SK-N-SH (cell line): ENCODE results near the gene GNB2. TPM values are rescaled to one million over a fixed set of nuclear protein-coding genes. Genes with fewer than 3 reads are reported as not detected.
"Not testable (repeated sequence)": the region's sequence is repeated elsewhere in the genome, so short reads cannot be mapped to it uniquely, and the experiment has no call there.

Experiments used
- CTCF ChIA-PET: fragments of 300-600, 350-600 bp; formaldehyde crosslinking; extraction: SDS; loops from one replicate; lab custom pipeline; 2021; lab: Yijun Ruan, JAX
- POLR2A ChIA-PET: fragments of 350-600 bp; sonication (Branson Sonifier 250); formaldehyde crosslinking; extraction: SDS; loops from one replicate; lab custom pipeline; 2020; ENCODE audit warnings: antibody characterized with exemption, inconsistent platforms; lab: Yijun Ruan, JAX
- DNase-seq: peaks from one replicate; pipeline ENCODE4 v3.0.0; 2012
- H2AFZ ChIP-seq: fragments of 200-600 bp; sonication (generic); 2 replicates; pipeline ENCODE4 v1.8.1; 2016; ENCODE audit warnings: antibody characterized with exemption, mild to moderate bottlenecking, low read depth
- H3F3A ChIP-seq: fragments of 200-600 bp; sonication (generic); replicated peaks from 2 replicates; pipeline ENCODE3; 2016; ENCODE audit warnings: antibody characterized with exemption, mild to moderate bottlenecking; ENCODE audit not compliant: insufficient read depth
- H3K27ac ChIP-seq, 2 experiments: fragments of 200-500 bp in 1 of 2; fragments of 200-600 bp in 1 of 2; sonication (Bioruptor generic) in 1 of 2; sonication (generic), shearing (Covaris generic) in 1 of 2; 2 replicates each; pipeline versions ENCODE4 v1.5.1 to v1.6.1; 2014 to 2016; ENCODE audit warnings: low read depth in 2 of 2, inconsistent platforms in 1 of 2, low read length in 1 of 2, mild to moderate bottlenecking in 1 of 2, mixed read lengths in 1 of 2
- H3K27me3 ChIP-seq: fragments of 200-600 bp; sonication (generic), shearing (Covaris generic); 2 replicates; pipeline ENCODE4 v1.6.1; 2016; ENCODE audit warnings: mixed run types; ENCODE audit not compliant: insufficient read depth
- H3K36me3 ChIP-seq, 2 experiments: fragments of 200-500 bp in 1 of 2; fragments of 200-600 bp in 1 of 2; sonication (Bioruptor generic) in 1 of 2; sonication (generic) in 1 of 2; replicated peaks in 1 of 2; 2 replicates each; pipeline versions ENCODE3 to v1.5.1; 2014 to 2016; ENCODE audit warnings: low read length in 1 of 2, mild to moderate bottlenecking in 1 of 2; ENCODE audit not compliant: insufficient read depth in 2 of 2, control insufficient read depth in 1 of 2
- H3K4me1 ChIP-seq, 2 experiments: fragments of 200-500 bp in 1 of 2; fragments of 200-600 bp in 1 of 2; sonication (Bioruptor generic) in 1 of 2; sonication (generic), shearing (Covaris generic) in 1 of 2; 2 replicates each; pipeline versions ENCODE4 v1.5.1 to v1.6.1; 2014 to 2016; ENCODE audit warnings: low read depth in 1 of 2, low read length in 1 of 2, mixed run types in 1 of 2; ENCODE audit not compliant: insufficient read depth in 2 of 2, control insufficient read depth in 1 of 2
- H3K4me2 ChIP-seq: fragments of 200-600 bp; sonication (generic), shearing (Covaris generic); 2 replicates; pipeline ENCODE4 v1.6.1; 2017; ENCODE audit warnings: mixed run types
- H3K4me3 ChIP-seq, 2 experiments: fragments of 200-500 bp in 1 of 2; fragments of 200-600 bp in 1 of 2; sonication (Bioruptor generic) in 1 of 2; sonication (generic), shearing (Covaris generic) in 1 of 2; 2 replicates each; pipeline versions ENCODE4 v1.5.1 to v1.8.1; 2014 to 2016; ENCODE audit warnings: low read depth in 2 of 2, inconsistent platforms in 1 of 2, low read length in 1 of 2, mild to moderate bottlenecking in 1 of 2, mixed read lengths in 1 of 2, moderate library complexity in 1 of 2
- H3K79me2 ChIP-seq: fragments of 200-600 bp; sonication (generic); 2 replicates; pipeline ENCODE4 v1.8.1; 2017; ENCODE audit warnings: mild to moderate bottlenecking; ENCODE audit not compliant: insufficient read depth
- H3K9ac ChIP-seq: fragments of 200-600 bp; sonication (generic); 2 replicates; pipeline ENCODE4 v1.6.1; 2017; ENCODE audit warnings: mixed run types
- H3K9me2 ChIP-seq: fragments of 200-600 bp; sonication (generic); 2 replicates; pipeline ENCODE4 v1.6.1; 2017; ENCODE audit warnings: mixed run types
- H3K9me3 ChIP-seq: fragments of 200-600 bp; sonication (generic); 2 replicates; pipeline ENCODE4 v1.6.1; 2017; ENCODE audit warnings: mixed run types, mild to moderate bottlenecking, moderate library complexity
- H4K20me1 ChIP-seq: fragments of 200-600 bp; sonication (generic); 2 replicates; pipeline ENCODE4 v1.6.1; 2017; ENCODE audit warnings: mild to moderate bottlenecking, mixed run types; ENCODE audit not compliant: insufficient read depth
- FOSL2 ChIP-seq: IDR thresholded peaks from 2 replicates; pipeline ENCODE4 v1.4.0; 2012; ENCODE audit warnings: low read depth, mild to moderate bottlenecking, moderate library complexity, borderline replicate concordance
- FOXJ3 ChIP-seq: sonication (generic); formaldehyde crosslinking; IDR thresholded peaks from 2 replicates; pipeline ENCODE4 v1.5.1; 2020; ENCODE audit warnings: mild to moderate bottlenecking, missing genetic modification reagents
- FOXM1 ChIP-seq: IDR thresholded peaks from 2 replicates; pipeline ENCODE4 v1.4.0; 2012; ENCODE audit warnings: low read depth, mild to moderate bottlenecking
- GABPA ChIP-seq: IDR thresholded peaks from 2 replicates; pipeline ENCODE4 v1.4.0; 2012; ENCODE audit warnings: low read depth, mild to moderate bottlenecking
- MEF2A ChIP-seq: IDR thresholded peaks from 2 replicates; pipeline ENCODE4 v1.4.0; 2012; ENCODE audit warnings: low read depth, borderline replicate concordance
- MXI1 ChIP-seq: IDR thresholded peaks from 2 replicates; pipeline ENCODE4 v1.6.1; 2012; ENCODE audit warnings: mild to moderate bottlenecking, low read depth, low read length, improper control_type of control experiment
- NFIC ChIP-seq: IDR thresholded peaks from 2 replicates; pipeline ENCODE4 v1.4.0; 2012; ENCODE audit warnings: borderline replicate concordance
- NRF1 ChIP-seq: IDR thresholded peaks from 2 replicates; pipeline ENCODE4 v1.6.1; 2012; ENCODE audit warnings: low read depth, mild to moderate bottlenecking, low read length
- RAD21 ChIP-seq: IDR thresholded peaks from 2 replicates; pipeline ENCODE4 v1.6.1; 2012; ENCODE audit warnings: mild to moderate bottlenecking, low read length
- RFX5 ChIP-seq: IDR thresholded peaks from 2 replicates; pipeline ENCODE4 v1.6.1; 2012; ENCODE audit warnings: mild to moderate bottlenecking, improper control_type of control experiment, low read length
- RXRA ChIP-seq: IDR thresholded peaks from 2 replicates; pipeline ENCODE4 v1.4.0; 2012; ENCODE audit warnings: low read depth, mild to moderate bottlenecking, borderline replicate concordance
- SMC3 ChIP-seq: IDR thresholded peaks from 2 replicates; pipeline ENCODE4 v1.6.1; 2012; ENCODE audit warnings: low read depth, low read length, improper control_type of control experiment
- TAF1 ChIP-seq: IDR thresholded peaks from 2 replicates; pipeline ENCODE4 v1.6.1; 2012; ENCODE audit warnings: low read depth, mild to moderate bottlenecking, low read length, moderate library complexity, borderline replicate concordance
- WGBS: methylation state at CpG from one replicate; pipeline ENCODE4 v1.1.6; 2017; ENCODE audit warnings: low lambda C conversion rate; 5-methylcytosine and 5-hydroxymethylcytosine counted together
- polyA plus RNA-seq, 3 experiments: library from polyadenylated mRNA; depleted of rRNA; stranded (reverse); fragments of >200 nt; gene quantifications; 2 replicates each; pipeline ENCODE4 v1.2.3, GENCODE V29; 2012
- TF ChIP-seq, protein P1 (sequence below): fragments of 150-350 bp; IDR thresholded peaks from 2 replicates; pipeline ENCODE4 v1.6.1; 2017; ENCODE audit warnings: antibody characterized with exemption, low read length, low read depth, borderline replicate concordance
- TF ChIP-seq, protein P2 (sequence below): IDR thresholded peaks from 2 replicates; pipeline ENCODE4 v1.4.0; 2012; ENCODE audit warnings: low read depth, borderline replicate concordance

Gene GNB2
- polyA plus RNA-seq, 1 of the 3 experiments (the other 2 are of a cell fraction): 398 TPM

DNA sequence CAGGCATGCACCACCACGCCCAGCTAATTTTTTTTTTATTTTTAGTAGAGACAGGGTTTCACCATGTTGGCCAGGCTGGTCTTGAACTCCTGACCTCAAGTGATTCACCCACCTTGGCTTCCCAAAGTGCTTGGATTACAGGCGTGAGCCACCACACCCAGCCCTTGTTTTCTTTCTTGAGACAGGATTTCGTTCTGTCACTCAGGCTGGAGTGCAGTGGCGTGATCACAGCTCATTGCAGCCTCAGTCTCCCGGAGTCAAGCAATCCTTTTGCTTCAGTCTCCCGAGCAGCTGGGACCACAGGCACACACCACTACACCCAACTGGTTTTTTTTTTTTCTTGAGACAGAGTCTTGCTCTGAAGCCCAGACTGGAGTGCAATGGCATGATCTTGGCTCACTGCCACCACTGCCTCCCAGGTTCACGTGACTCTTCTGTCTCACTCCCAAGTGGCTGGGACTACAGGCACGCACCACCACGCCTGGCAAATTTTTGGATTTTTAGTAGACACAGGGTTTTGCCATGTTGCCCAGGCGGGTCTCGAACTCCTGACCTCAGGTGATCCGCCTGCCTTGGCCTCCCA is 11.3 kb upstream of the GNB2 start:
- 0 out of 2 replicates have a peak, but pooled peaks cover 15% of the 10 kb centered on the region for H3K27me3 ChIP-seq
- H2AFZ ChIP-seq, H3K27ac ChIP-seq, H3K4me2 ChIP-seq, H3K79me2 ChIP-seq, H3K9ac ChIP-seq, H3K9me2 ChIP-seq, DNase-seq, H3F3A ChIP-seq, H3K9me3 ChIP-seq, H4K20me1 ChIP-seq, H3K4me1 ChIP-seq, H3K4me3 ChIP-seq, H3K36me3 ChIP-seq: not testable (repeated sequence)
- CTCF ChIA-PET: interaction anchor here (1.1 to 2.2 kb wide), 2 partner anchors 8 to 30 kb away, joined by 4 to 13 read pairs; no protein-coding TSS in a partner anchor
- POLR2A ChIA-PET: interaction anchor here (0.7 kb wide), 1 partner anchor 190 kb away, joined by 3 read pairs; the partner anchor contains the start of gene SLC12A9
- WGBS: 62% methylated on average over 12 of the region's 12 CpGs

DNA sequence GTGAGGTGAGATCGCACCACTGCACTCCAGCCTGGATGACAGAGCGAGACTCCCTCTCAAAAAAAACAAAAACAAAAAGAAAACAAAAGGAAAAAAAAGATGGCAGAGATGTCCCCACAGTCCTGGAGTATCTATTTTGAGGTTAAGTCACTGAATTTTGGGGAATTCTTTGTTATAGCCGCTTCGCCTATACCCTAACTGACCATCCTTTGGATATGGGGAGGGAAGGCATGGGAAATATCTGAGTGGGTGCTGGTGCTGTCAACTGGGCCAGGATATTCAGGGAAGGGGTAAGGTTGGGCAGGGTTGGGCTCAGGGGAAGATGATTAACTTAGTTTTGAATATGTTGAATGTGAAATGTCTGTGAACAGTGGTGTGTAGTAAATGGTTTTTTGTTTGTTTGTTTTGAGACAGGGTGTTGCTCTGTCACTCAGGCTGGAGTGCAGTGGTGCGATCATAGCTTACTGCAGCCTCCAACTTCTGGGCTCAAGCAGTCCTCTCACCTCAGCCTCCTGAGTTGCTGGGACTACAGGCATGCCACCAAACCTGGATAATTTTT is 8.3 kb upstream of the GNB2 start:
- Histone ChIP-seq H3K4me1 (no peaks in the 10 kb centered on the region), H3K4me3 (no peak overlapping the region), H4K20me1 (no peaks in the 10 kb centered on the region), H3K27me3 (0 out of 2 replicates have a peak, but pooled peaks cover 8% of the 10 kb centered on the region), H3K9ac (no peak overlapping the region), H3K79me2 (no peaks in the 10 kb centered on the region), H3K27ac (no peak overlapping the region), H3K36me3 (no peaks in the 10 kb centered on the region), H3K9me3 (no peaks in the 10 kb centered on the region), H3F3A (no peaks in the 10 kb centered on the region), H2AFZ (no peak overlapping the region), H3K9me2 (no peaks in the 10 kb centered on the region), H3K4me2 (no peak overlapping the region)
- CTCF ChIA-PET: interaction anchor here (0.6 to 2.2 kb wide), 5 partner anchors 9 to 50 kb away, joined by 3 to 7 read pairs (median 3); partner anchors contain the start of gene ACTL6B
- DNase-seq: no peak
- TF ChIP-seq RFX5 (no peak), FOXJ3 (CRISPR knock-in tag) (no peak), RXRA (no peak), NRF1 (no peak), MEF2A (no peak), FOSL2 (no peak), RAD21 (no peak), TAF1 (no peak), FOXM1 (no peak), NFIC (no peak), SMC3 (no peak), GABPA (no peak), MXI1 (no peak)
- TF ChIP-seq, protein P1, sequence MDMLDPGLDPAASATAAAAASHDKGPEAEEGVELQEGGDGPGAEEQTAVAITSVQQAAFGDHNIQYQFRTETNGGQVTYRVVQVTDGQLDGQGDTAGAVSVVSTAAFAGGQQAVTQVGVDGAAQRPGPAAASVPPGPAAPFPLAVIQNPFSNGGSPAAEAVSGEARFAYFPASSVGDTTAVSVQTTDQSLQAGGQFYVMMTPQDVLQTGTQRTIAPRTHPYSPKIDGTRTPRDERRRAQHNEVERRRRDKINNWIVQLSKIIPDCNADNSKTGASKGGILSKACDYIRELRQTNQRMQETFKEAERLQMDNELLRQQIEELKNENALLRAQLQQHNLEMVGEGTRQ: no peak
- TF ChIP-seq, protein P2, sequence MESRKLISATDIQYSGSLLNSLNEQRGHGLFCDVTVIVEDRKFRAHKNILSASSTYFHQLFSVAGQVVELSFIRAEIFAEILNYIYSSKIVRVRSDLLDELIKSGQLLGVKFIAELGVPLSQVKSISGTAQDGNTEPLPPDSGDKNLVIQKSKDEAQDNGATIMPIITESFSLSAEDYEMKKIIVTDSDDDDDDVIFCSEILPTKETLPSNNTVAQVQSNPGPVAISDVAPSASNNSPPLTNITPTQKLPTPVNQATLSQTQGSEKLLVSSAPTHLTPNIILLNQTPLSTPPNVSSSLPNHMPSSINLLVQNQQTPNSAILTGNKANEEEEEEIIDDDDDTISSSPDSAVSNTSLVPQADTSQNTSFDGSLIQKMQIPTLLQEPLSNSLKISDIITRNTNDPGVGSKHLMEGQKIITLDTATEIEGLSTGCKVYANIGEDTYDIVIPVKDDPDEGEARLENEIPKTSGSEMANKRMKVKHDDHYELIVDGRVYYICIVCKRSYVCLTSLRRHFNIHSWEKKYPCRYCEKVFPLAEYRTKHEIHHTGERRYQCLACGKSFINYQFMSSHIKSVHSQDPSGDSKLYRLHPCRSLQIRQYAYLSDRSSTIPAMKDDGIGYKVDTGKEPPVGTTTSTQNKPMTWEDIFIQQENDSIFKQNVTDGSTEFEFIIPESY: no peak
- WGBS: 86% methylated on average over 5 of the region's 5 CpGs
- POLR2A ChIA-PET: no interaction called here
